Inferior parietal cortex (tissue), 1 donor: Measurements from ENCODE around the gene DNAH3.
"Not testable (repeated sequence)": the region's sequence is repeated elsewhere in the genome, so short reads cannot be mapped to it uniquely, and the experiment has no call there.

Experiments
- DNase-seq: peaks from one replicate; pipeline ENCODE4 v3.0.0-alpha.2; 2016; ENCODE audit errors: extremely low spot score

The DNAH3 gene

DNA sequence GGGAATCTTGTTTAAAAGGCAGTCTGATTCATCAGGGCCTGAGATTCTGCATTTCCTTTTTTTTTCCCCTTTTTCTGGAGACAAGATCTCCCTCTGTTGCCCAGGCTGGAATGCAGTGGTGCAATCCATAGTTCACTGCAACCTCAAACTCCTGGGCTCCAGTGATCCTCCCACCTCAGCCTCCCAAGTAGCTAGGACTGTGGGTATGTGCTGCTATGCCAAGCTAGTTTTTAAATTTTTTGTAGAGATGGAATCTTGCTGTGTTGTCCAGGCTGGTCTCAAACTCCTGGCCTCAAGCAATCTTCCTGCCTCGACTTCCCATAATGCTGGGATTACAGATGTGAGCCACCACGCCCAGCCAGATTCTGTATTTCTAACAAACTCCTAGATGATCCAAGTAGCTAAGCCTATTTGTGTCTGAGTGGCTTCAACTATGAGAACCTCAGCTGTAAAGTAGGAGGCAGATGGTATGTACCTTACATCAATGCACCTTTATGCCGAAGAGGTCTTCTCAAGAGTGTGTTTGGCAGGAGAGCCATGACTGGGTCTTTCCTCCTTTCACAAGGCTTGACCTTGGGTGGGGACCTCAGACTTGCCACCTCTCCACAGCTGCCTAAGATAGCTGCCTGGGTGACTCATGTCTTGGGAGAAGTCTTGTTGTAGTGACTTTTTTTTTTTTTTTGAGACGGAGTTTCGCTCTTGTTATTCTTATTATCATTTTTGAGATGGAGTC lies 18.8 kb upstream of the DNAH3 start:
- DNase-seq, result no peak

GRCh38 chr16:21167929-21168602 lies 17.4 kb upstream of the DNAH3 start:
- no peak for DNase-seq

- no peak for DNase-seq
These were observed 16.7 kb upstream of the DNAH3 start for GRCh38 chr16:21167360-21167759.

DNA sequence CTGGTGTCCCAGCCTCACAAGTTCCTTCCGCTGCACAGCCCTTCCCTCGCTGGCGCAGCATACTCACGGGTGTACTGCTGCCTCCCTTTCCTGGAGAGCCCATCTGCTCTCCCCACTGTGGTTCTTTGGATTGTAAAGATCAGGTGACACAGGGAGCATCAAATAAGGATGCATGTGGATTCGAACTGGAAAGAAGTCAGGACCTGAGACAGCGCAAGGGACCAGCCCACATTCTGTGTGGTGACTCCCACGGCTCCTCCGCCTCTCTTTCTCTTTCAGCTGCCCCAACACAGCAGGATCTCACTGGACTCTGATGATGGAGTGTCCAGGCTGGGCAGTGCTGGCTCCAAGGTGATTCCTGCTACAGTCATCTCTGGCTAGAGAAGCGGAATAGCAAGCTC lies 15.9 kb upstream of the DNAH3 start:
- no peak for DNase-seq

GRCh38 chr16:21164521-21165168 lies 14.0 kb upstream of the DNAH3 start:
- DNase-seq, result no peak

GRCh38 chr16:21163576-21163975 lies 12.9 kb upstream of the DNAH3 start:
- no peak for DNase-seq

GRCh38 chr16:21162661-21163151 lies 12.1 kb upstream of the DNAH3 start:
- no peak for DNase-seq

GRCh38 chr16:21161211-21161610 lies 10.6 kb upstream of the DNAH3 start:
- no peak for DNase-seq

DNA sequence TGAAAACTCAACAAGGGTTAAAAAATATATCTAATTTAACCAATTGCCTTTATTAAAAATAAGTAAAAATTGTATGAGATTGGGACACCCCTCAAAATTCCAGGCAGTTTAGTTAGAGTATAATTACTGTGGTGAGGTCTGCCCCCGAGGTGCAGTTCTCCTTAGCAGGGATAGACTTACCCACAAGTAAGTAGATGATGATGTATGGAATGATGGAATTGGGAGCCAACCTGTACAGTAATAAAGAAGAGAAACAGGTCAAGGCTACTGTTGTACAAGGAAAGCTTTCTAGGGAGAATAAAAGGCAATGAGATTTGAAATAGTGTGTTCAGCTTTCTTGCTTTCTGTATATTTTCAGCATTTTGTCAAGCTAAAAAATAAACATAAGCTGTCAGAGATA lies 9.6 kb upstream of the DNAH3 start:
- no peak for DNase-seq

GRCh38 chr16:21159281-21159951 lies 8.8 kb upstream of the DNAH3 start:
- no peak for DNase-seq

DNA sequence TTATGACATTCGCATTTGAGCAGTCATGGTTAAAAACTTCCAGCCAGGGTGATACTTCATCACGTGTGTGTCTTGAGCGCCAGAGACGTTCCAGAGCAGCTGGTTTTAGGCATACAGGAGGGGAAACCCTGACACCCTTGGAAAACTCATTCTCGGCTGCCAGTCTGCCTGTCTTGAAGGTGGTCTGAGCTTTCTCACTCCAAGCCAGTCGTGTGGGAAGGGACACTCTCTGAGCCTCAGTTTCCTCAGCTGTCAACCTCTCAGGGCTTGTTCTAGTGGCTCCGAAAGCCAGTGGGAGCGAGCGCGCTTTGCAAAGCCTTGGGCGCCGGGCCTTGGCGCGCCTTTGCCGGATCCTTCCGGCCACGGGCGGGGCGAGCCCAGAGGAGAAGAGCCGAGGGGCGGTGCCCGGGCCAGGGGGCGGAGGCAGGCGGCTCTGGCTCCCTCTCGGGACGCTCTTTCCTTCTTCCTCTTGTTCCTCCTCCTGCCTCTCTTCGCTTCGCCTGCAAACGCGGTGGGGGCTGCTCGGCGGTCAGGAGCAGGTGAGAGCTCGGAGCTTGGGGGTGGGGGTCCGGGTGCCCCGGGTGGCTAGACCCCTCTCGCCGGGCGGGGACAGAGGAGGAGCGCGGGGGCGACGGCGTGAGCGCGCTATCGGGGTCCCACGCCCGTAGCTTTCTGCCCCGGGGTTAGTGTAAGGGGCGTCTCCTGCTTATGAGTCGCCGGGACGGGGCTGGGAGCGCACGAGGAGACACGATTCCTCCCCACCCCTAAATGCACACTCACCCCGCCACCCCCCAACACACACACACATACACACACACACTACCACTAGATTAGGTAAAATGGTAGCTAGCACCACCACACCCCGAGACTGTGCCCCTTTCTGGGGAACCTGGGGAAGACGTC lies 7.8 kb upstream of the DNAH3 start, which contains the start of gene LDAF1:
Gene LDAF1, plus strand, starts transcription at position 467 of the 903 bp plus-strand sequence. CDS start 2,509 bp downstream, outside the sequence.
- DNase-seq, result peak; percentile 38

DNA sequence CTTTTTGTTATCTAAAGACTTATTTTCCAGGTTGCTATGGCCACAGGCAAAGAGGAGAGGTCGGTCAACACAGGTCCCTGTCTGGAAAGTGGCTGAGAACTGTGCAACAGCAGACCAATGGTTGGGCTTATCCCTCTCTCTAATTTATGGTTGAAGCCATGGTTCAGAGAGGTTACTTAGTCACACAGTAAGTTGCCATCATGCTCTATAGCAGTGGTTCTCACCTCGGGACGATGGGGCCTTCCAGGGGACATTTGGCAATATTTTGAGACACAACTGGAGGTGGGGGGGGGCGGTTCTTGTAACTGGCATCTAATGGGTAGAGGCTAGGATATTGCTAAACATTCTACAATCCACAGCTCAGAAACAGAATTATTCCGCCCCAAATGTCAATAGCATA lies 7.0 kb upstream of the DNAH3 start:
- DNase-seq, result no peak

DNA sequence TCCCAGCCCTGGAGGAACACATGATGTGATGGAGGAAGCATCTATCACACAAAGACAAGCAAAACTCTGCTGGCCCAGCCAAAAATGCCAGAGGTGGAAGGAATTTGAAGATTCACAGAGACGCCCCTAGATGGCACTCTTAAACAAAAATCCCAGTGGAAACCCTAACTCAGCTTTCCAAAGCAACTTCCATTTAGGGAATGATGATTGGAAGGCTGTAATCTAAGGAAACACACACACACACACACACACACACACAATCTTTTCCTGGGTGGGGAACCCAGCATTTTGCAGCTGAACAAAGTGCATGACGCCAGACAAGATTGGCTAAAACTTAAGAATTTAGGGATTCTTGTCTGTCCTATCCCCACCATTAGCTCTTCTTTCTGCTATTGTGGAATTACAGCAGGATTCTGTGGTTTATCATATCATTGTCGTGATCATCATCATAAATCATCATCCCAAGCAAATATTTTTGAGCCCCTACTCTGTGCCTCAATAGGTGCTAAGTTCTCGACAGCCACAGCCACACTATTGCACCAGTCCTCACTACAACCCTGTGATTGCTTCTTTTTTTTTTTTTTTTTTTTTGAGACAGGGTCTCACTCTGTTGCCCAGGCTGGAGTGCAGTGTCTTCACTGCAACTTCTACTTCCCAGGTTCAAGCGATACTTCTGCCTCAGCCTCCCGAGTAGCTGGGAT lies 6.3 kb upstream of the DNAH3 start:
- DNase-seq, result peak; percentile 74

- not testable (repeated sequence) for DNase-seq
These were observed 5.4 kb upstream of the DNAH3 start for GRCh38 chr16:21156011-21156410.

DNA sequence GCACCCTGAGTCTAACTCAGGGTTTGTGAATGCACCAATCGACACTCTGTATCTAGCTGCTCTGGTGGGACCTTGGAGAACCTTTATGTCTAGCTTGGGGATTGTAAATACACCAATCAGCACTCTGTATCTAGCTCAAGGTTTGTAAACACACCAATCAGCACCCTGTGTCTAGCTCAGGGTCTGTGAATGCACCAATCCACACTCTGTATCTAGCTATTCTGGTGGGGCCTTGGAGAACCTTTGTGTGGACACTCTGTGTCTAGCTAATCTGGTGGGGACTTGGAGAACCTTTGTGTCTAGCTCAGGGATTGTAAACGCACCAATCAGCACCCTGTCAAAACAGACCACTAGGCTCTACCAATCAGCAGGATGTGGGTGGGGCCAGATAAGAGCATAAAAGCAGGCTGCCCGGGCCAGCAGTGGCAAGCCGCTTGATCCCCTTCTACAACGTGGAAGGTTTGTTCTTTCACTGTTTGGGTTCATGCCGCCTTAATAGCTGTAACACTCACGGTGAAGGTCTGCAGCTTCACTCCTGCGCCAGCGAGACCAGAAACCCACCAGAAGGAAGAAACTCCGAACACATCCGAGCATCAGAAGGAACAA lies 2.6 kb upstream of the DNAH3 start:
- DNase-seq, result not testable (repeated sequence)

DNA sequence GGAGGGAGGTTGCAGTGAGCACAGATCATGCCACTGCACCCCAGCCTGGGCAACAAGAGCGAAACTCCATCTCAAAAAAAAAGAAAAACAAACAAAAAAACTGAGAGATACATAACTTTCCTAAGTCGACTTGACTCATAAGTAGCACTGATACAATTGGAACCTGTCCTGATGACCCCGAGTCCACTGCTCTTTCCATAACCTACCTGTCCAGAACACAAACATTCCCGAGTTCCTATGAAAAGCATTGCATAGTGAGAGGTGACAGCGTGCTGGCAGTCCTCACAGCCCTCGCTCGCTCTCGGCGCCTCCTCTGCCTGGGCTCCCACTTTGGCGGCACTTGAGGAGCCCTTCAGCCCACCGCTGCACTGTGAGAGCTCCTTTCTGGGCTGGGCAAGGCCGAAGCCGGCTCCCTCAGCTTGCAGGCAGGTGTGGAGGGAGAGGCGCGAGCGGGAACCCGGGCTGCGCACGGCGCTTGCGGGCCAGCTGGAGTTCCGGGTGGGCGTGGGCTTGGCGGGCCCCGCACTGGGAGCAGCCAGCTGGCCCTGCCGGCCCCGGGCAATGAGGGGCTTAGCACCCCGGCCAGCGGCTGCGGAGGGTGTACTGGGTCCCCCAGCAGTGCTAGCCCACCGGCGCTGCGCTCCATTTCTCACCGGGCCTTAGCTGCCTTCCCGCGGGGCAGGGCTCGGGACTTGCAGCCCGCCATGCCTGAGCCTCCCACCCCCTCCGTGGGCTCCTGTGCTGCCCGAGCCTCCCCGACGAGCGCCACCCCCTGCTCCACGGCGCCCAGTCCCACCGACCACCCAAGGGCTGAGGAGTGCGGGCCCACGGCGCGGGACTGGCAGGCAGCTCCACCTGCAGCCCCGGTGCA lies 1.7 kb upstream of the DNAH3 start:
- DNase-seq, result not testable (repeated sequence)

DNA sequence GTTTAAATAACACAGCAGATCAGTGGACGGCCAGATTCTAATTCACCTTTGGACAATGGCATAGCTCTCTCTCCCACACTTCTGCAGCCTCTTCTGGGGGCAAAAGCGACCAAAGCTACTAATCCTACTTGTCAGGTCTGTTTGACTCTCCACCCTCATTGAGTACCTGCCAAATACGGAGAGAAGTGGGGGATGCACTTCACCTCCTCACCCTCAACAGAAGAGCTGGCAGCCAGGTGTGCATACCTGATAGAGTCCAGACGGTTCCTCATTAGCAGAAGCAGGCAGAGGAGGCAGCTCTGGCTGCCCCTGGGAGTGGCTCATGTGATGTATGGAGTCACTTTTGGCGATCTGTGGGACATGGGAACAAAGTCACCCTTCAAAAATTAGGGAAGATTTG lies 4.9 kb downstream of the DNAH3 start:
- DNase-seq, result no peak

DNA sequence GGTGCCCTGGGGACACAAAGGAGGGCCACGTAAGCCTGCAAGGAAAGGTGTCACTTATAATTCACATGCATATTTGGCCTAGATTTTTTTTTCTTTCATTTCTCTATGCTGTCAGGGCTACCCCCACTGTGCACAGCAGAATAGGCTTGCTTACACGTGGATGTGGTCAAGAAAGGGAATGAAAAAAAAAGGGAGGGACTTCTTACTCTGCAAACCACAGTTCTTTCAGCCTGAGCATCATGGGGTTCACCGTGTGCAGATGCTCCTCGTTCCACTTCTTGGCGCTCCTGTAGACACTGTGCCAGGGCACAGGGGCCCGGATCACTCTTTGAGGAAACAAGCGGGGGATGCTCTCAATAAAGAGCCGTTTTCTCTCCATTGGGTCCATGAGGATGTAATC lies 16.6 kb downstream of the DNAH3 start:
- DNase-seq, result no peak

GRCh38 chr16:21130811-21131210 lies 19.8 kb downstream of the DNAH3 start:
- no peak for DNase-seq
